Colonic mucosa (tissue), 4 donors: Measurements from ENCODE around the gene DMRT2. TPM values are rescaled to one million over a fixed set of nuclear protein-coding genes. Genes with fewer than 3 reads are reported as not detected.

ENCODE experiments used
- DNase-seq: peaks from one replicate; pipeline ENCODE4 v3.0.0-alpha.2; 2020
- H3K27ac ChIP-seq: fragments of 200-600 bp; one replicate; pipeline ENCODE4 v1.8.0; 2021
- H3K27me3 ChIP-seq: fragments of 200-600 bp; one replicate; pipeline ENCODE4 v1.8.0; 2021
- H3K36me3 ChIP-seq: fragments of 200-600 bp; one replicate; pipeline ENCODE4 v1.8.0; 2021
- H3K4me1 ChIP-seq: fragments of 200-600 bp; one replicate; pipeline ENCODE4 v1.8.0; 2021; ENCODE audit warnings: mild to moderate bottlenecking
- H3K4me3 ChIP-seq: fragments of 200-600 bp; one replicate; pipeline ENCODE4 v1.8.0; 2021
- H3K9ac ChIP-seq, 2 donors: one replicate each; pipeline ENCODE4 v1.7.0; 2013; ENCODE audit warnings: control low read depth in 2 of 2, low read depth in 2 of 2, low read length in 2 of 2
- H3K9me3 ChIP-seq: fragments of 200-600 bp; one replicate; pipeline ENCODE4 v1.8.0; 2021
- intact Hi-C: fragments of 100-400 bp; cut with DNase I; formaldehyde crosslinking; loops from one replicate; pipeline ENCODE4 v1.14.1; 2022
- total RNA-seq, 2 donors: library from RNA; stranded (reverse); fragmentation: NEBNext Ultra II Directional in 1 of 2; extraction: Animal tissue kit (Norgen Biotek cat#: 25700) in 1 of 2; gene quantifications; one replicate each; pipeline ENCODE4 v1.2.1, GENCODE V29; 2021
- TF ChIP-seq, protein P1 (sequence below): fragments of 200-600 bp; IDR thresholded peaks from one replicate; pipeline ENCODE4 v1.8.0; 2022; ENCODE audit warnings: antibody characterized with exemption, mild to moderate bottlenecking
- donor health status: healthy.
- donor health status: DM: no; HTN: no; CAD: no.
- donor health status: DM: no; HTN: no; CAD: no.

Gene DMRT2
- total RNA-seq = 10 to 100 TPM in 1 of 2 donors, 1 to 10 TPM in 1; 8.7 to 15.9 TPM

DNA sequence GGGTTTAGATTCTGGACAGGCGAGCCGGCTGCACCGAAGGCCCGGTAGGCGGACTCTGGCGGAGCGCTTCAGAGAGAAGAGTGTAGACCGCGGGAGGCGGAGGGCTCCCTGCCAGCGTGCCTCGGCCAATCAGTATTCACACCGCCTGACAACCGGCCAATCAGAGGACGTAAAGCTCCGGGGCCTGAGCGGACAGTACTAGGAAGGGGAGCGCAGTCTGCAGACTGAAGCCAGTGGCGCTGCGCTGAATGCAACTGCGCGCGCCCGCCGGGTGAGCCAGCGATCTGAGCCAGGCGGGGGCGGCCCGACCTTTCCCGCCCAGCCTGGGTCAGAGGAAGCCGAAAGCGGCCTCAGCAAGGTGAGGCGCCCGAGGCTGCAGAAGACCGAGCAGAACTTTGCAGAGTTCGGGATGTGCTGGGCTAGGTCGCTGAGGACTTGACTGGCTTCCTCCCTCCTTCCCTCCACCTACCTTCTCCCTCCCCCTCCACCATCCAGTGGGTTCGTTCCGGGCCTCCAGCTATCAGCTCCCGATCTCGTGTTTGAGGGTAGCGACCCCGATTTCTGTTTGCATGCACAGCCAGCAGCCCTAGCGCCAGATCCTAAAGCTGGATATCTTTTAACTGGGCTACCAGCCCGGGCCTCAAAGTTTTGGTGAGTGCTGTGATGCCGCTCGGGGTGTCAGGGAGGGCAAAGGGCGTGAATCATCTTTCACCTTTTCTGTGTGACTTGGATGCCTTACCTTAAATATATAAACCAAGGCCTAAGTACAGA, at the start of gene DMRT2:
Gene DMRT2 (plus strand): TSS at position 233 of the 771 bp plus-strand sequence. CDS start 1,257 bp downstream, outside the sequence.
- Histone ChIP-seq H3K27ac (peak within 1 kb of the TSS; percentile 48), H3K4me3 (peak within 1 kb of the TSS; percentile 42), H3K4me1 (no peaks in the 10 kb centered on the region), H3K9ac (peak within 1 kb of the TSS; percentile 52 to 76), H3K27me3 (peaks cover 63% of the 10 kb centered on the region), H3K36me3 (no peaks in the 10 kb centered on the region), H3K9me3 (no peaks in the 10 kb centered on the region)
- TF ChIP-seq, protein P1, sequence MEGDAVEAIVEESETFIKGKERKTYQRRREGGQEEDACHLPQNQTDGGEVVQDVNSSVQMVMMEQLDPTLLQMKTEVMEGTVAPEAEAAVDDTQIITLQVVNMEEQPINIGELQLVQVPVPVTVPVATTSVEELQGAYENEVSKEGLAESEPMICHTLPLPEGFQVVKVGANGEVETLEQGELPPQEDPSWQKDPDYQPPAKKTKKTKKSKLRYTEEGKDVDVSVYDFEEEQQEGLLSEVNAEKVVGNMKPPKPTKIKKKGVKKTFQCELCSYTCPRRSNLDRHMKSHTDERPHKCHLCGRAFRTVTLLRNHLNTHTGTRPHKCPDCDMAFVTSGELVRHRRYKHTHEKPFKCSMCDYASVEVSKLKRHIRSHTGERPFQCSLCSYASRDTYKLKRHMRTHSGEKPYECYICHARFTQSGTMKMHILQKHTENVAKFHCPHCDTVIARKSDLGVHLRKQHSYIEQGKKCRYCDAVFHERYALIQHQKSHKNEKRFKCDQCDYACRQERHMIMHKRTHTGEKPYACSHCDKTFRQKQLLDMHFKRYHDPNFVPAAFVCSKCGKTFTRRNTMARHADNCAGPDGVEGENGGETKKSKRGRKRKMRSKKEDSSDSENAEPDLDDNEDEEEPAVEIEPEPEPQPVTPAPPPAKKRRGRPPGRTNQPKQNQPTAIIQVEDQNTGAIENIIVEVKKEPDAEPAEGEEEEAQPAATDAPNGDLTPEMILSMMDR = no peak
- intact Hi-C loops = no loop called here
- DNase-seq = peak; percentile 96

DNA sequence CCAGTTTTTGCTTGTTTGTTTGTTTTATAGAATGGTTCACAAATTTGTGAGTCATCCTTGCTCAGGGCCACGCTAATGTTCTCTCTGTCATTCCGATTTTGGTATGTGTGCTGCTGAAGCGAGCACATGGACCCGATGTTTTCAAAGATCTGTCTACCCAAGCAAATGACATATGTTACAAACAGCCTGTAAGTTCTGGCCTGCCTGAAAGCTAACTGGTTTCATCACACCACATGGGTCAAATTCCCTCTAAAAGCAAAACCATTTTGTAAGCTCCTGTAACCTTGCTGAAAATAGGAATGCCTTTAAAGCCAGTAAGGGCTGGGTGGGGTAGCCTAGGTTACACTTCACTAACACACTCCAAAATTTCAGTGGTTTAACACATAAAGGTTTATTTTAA, 48.3 kb upstream of the DMRT2 start:
- Histone ChIP-seq H3K27me3 (no peaks in the 10 kb centered on the region), H3K36me3 (no peaks in the 10 kb centered on the region), H3K27ac (no peak overlapping the region), H3K9me3 (no peaks in the 10 kb centered on the region), H3K4me3 (no peak overlapping the region), H3K4me1 (no peaks in the 10 kb centered on the region), H3K9ac (no peak overlapping the region)
- TF ChIP-seq, protein P1 = no peak
- intact Hi-C loops = no loop called here
- no peak for DNase-seq

DNA sequence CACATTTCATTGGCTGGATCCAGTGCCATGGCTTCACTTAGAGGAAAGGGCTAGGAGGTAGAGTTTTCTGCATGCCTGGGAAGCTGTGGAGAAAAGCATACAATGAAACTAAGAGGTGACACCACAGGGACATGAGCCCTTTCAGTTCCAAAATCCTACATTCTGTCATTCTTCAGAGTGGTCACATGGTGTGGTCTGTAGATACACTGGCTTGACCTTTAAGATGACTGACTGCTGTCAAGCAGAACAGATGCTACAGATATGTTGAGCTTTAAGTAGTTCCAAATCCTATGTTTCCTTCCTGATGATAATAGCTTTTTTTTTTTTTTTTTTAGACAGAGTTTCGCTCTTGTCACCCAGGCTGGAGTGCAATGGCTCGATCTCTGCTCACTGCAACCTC, 47.5 kb upstream of the DMRT2 start:
- no peak for DNase-seq
- Histone ChIP-seq H3K4me1 (no peaks in the 10 kb centered on the region), H3K36me3 (no peaks in the 10 kb centered on the region), H3K4me3 (no peak overlapping the region), H3K27me3 (no peaks in the 10 kb centered on the region), H3K9me3 (no peaks in the 10 kb centered on the region), H3K9ac (no peak overlapping the region), H3K27ac (no peak overlapping the region)
- intact Hi-C loops = no loop called here
- TF ChIP-seq, protein P1 = no peak

DNA sequence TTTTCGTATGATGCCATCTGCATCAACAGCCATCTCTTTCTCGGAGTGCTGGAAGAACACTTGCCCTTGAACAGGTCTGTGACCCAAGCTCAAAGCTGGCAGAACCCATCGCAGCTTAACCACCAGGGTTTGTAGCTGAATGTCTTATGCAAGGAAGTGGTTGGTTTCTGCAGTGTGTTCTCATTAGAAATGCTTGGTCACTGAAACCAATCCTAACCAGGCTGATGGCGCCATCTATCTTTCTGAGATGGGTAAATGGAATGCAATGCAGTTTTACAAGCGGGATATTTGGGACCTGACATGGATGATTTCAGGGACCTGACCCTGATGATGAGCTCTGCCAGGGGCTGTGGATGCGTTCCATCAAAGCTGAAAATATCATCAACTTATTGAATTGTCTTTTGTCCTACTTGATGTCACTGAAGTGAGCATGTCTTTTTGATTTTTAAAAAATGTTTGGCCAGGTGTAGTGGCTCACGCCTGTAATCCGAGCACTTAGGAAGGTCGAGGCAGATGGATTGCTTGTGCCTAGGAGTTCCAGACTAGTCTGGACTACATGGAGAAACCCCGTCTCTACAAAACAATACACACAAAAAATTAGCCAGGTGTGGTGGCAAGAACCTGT, 45.0 kb upstream of the DMRT2 start:
- Histone ChIP-seq H3K9ac (no peak overlapping the region), H3K36me3 (no peaks in the 10 kb centered on the region), H3K4me3 (no peak overlapping the region), H3K27me3 (no peaks in the 10 kb centered on the region), H3K27ac (no peak overlapping the region), H3K4me1 (no peaks in the 10 kb centered on the region), H3K9me3 (no peaks in the 10 kb centered on the region)
- TF ChIP-seq, protein P1 = peak; percentile 30
- DNase-seq = peak; percentile 27
- intact Hi-C loops = loop anchor here (5.0 kb wide), 1 partner anchor 113 kb away; no protein-coding TSS in a partner anchor

DNA sequence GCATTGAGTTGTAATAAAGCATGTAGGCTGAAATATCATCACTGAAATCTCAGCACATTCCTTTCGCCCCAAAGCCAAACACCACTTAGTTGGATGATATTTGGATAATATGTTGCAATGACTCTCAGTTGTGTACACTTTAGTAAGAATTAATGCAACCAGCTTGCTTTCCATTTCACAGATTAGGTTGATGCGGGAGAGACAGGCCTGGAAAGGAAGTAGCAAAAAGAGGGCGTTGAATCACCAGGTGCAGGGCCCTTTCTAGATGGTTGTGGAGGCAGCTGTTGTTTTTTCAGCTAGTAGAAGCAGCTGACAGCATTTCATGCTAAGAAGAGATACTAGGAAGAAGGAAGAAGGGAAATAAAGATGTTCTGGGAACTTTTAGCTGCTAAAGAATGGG, 42.8 kb upstream of the DMRT2 start:
- TF ChIP-seq, protein P1 = no peak
- Histone ChIP-seq H3K27ac (no peak overlapping the region), H3K4me3 (no peak overlapping the region), H3K9ac (no peak overlapping the region), H3K36me3 (no peaks in the 10 kb centered on the region), H3K27me3 (no peaks in the 10 kb centered on the region), H3K9me3 (no peaks in the 10 kb centered on the region), H3K4me1 (no peaks in the 10 kb centered on the region)
- no peak for DNase-seq
- intact Hi-C loops = loop anchor here (5.0 kb wide), 1 partner anchor 115 kb away; no protein-coding TSS in a partner anchor
